IPS DF 4.7 (cell line): Measurements from ENCODE around the gene ATP6V1E1.
"Not testable (repeated sequence)": the region's sequence is repeated elsewhere in the genome, so short reads cannot be mapped to it uniquely, and the experiment has no call there.

Experiments
- DNase-seq: peaks from one replicate; pipeline ENCODE4 v3.0.0-alpha.2; 2013; ENCODE audit warnings: low spot score; ENCODE audit errors: extremely low read depth

The ATP6V1E1 gene

DNA sequence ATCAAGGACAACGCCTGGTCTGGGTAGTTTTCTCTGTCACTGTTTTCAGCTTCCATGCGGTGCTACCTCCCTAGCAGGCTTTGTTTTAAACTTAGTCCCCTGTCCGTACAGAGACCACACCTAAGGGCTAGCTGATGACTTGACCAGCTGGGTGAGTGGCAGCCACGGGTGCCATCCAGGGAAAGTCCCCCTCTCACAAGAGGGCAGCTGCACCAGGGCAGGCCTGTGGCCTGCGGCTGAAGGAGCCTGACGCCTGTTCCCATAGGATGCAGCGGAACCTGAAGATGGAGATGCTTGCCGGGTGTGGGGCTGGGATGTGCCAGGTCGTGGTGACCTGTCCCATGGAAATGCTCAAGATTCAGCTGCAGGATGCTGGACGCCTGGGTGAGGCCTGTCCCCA, 45.4 kb downstream of the ATP6V1E1 start:
- no peak for DNase-seq

DNA sequence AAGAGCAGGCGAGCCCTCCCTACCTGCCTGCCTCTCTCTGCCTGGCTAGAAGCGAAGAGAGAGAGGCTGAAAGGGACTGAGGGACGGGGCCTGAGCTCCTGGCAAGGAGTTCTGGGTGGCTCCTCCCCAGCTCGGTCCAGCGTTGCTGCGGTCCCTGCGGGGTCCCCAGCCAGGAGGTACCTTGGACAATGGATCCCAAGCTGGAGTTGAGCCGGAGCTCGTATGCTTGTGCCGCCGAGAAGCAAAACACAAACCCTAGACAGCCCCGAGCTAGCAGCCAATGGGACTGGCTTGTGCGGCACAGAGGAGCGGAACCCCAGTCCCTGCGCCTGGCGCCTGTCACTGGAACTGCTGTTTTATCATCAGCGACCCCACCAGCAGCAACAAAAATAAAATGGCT, 46.9 kb downstream of the ATP6V1E1 start:
- no peak for DNase-seq

GRCh38 chr22:17581056-17581455, 47.5 kb downstream of the ATP6V1E1 start:
- no peak for DNase-seq

- DNase-seq = no peak
Measured at GRCh38 chr22:17580441-17581031, 48.0 kb downstream of the ATP6V1E1 start.

DNA sequence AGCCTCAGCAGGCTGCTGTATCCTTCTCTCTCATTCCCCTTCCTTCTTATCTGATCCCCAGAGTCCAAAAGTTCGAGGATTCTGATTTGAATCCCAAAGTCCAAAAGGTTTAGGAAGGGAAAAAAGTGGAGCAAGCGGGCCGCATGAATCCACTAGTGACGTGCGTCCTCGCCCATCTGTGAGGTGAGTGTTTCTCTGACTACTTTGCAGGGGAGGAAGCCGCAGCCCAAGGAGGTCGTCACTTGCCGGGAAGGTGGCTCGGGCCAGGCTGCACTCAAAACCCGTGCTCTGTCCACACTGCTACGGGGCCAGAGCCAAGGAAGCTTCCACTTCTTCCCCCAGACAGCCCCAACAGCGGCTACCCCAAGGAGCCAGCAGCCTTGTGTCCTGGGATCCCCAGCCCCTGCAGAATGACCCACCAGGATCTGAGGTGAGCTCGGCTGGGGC, 49.0 kb downstream of the ATP6V1E1 start:
- no peak for DNase-seq

- DNase-seq = no peak
Measured at GRCh38 chr22:17578136-17578754, 50.3 kb downstream of the ATP6V1E1 start.

GRCh38 chr22:17576470-17576869, 52.1 kb downstream of the ATP6V1E1 start:
- DNase-seq = no peak

GRCh38 chr22:17575681-17576080, 52.9 kb downstream of the ATP6V1E1 start:
- DNase-seq = no peak

DNA sequence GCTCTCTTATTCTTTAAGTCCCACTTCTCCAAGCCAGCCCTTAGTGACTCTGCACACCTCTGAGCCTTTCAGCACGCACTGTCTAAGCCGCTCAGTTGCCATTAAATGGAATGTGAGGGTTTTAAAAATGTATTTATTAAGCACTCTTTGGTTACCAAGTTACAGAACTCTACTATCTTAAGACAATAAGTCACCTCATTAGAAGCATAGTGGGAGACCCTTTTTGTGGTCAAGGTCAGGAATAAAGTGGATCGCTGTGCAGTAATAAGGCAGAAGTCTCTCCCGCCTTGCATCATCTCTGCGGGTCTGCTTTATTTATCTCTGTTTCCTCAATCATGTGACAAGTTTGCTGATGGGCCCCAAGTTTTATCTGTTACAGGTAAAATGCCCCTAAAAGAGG, 53.4 kb downstream of the ATP6V1E1 start:
- no peak for DNase-seq

GRCh38 chr22:17570851-17571631, 57.5 kb downstream of the ATP6V1E1 start:
- no peak for DNase-seq

DNA sequence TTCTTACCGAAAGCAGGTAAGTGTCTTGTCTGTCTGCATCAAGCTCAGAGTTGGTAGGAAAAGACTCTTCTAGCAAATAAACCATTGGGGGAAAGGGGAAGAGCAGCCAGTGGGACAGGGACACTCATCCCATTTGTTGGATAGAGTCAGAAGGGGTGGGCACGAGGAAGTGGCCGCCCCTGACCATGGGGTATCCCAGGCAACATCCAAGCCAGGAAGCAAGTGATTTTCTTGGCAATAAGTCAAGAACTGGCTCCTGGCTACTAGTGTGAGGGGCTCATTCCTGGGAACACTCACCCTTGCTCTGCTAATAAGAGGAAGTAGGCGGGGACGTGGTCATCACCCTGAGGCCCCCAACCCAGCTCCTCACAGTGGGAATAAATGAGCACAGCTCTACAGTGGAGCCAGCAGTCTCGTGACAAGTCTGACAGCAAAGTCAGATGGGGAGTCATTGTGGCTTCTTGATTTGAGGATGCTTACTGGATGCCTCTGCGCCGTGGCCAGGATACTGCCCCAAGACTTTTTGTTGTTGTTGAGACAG, 58.5 kb downstream of the ATP6V1E1 start:
- DNase-seq = no peak

GRCh38 chr22:17566776-17567175, 61.8 kb downstream of the ATP6V1E1 start:
- no peak for DNase-seq

GRCh38 chr22:17566016-17566687, 62.4 kb downstream of the ATP6V1E1 start:
- not testable (repeated sequence) for DNase-seq

GRCh38 chr22:17563936-17564391, 64.6 kb downstream of the ATP6V1E1 start:
- no peak for DNase-seq

DNA sequence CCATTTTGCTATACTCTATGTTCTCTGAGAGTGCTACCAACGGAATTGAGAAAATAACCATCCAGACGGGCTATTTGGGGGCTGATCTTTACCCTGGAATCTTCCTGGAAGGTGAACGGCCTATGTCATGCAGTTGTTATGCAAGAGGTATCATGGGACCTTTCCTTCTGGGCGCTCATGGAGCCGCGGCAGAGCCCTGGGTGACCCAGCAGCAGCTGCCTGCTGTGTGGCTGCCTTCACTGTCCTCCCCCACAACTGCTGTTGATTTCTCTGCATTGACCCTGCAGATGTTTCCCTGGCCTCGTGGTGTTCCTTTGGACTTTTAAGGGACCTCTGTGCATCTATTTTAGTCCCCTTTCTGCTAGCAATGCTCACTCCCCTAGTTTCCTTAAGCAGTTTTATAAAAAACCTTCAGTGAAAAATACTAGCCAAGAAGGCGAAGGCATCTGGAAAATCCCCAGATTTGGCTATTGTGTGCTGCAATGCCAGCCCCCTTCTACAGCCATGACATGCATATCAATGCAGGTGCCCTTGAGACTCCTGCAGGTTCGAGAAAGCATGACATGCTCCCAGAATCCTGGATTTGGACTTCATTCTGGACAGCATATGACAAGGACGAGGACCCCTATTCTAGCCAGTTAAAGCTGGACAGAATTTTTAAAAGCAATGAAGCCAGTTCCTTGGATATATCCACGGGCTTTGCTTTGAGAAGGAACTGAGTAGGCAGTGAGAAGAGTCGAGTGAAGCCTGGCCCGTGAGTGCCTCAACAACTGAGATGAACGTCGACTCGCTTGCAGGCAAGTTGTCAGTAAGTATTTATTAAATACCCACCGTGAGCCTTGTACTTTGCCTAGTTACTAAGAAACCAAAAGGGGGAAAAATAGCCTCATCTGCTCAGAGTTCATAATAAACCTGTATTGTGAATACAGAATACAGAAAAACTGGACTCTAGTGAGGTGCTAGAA, 65.4 kb downstream of the ATP6V1E1 start, which contains the start of gene SLC25A18:
Gene SLC25A18 (plus strand): TSS at position 593 of the 965 bp plus-strand sequence. CDS start 16,447 bp downstream, outside the sequence.
- DNase-seq = no peak

GRCh38 chr22:17559188-17559587, 69.4 kb downstream of the ATP6V1E1 start:
- no peak for DNase-seq

- DNase-seq = no peak
Measured at GRCh38 chr22:17554814-17555213, 73.7 kb downstream of the ATP6V1E1 start.

DNA sequence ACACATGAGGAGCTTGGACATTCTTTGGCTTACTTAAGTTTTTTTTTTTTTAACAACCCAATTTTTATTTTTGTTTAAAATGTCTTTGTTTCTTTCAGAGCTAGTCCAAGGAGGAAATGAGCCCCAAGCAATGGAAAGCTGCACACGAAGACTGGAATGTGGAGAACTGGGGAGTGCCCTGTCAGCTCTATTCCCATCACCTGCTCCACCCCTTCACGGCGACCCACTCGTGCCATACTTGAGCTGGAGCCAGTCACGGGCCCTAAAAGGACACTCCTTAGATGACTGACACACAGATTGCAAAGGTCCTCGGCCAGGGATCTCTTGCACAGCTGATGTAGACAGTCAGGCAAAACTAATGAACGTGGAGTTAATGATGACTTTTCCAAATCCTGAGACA, 75.8 kb downstream of the ATP6V1E1 start:
- no peak for DNase-seq

DNA sequence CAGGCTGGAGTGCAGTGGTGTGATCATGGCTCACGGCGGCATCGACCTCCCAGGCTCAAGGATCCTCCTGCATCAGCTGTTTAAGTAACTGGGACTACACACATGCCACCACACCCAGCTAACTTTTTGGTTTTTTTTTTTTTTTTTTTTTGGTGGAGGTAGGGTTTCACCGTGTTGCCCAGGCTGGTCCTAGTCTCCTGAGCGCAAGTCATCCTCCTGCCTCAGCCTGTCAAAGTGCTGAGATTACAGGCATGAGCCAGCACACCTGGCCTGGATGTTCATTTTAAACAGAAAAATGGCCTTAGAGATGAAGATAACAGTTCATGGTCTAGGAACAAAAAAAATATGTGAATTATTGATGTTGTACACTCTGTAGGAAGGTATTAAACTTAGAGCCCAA, 78.9 kb downstream of the ATP6V1E1 start:
- no peak for DNase-seq

- DNase-seq = no peak
Measured at GRCh38 chr22:17549183-17549582, 79.4 kb downstream of the ATP6V1E1 start.

- DNase-seq = no peak
Measured at GRCh38 chr22:17548756-17549035, 79.9 kb downstream of the ATP6V1E1 start.
